Thyroid gland (tissue), 4 donors: Measurements from ENCODE around the gene SNX8.

Experiments
- POLR2A ChIP-seq, 2 donors: fragments of 450-650 bp; IDR thresholded peaks; one replicate each; pipeline ENCODE4 v1.6.1; 2017; ENCODE audit warnings: antibody characterized with exemption in 2 of 2, mild to moderate bottlenecking in 2 of 2, moderate library complexity in 1 of 2
- TF ChIP-seq, protein P1 (sequence below), 6 experiments: fragments of 200-600 bp in 3 of 6; fragments of 450-650 bp in 3 of 6; sonication (generic) in 3 of 6; IDR thresholded peaks; one replicate each; pipeline ENCODE4 v1.5.1; 2016 to 2019; ENCODE audit warnings: antibody characterized with exemption in 6 of 6, mild to moderate bottlenecking in 2 of 6, inconsistent platforms in 1 of 6, moderate library complexity in 1 of 6

DNA sequence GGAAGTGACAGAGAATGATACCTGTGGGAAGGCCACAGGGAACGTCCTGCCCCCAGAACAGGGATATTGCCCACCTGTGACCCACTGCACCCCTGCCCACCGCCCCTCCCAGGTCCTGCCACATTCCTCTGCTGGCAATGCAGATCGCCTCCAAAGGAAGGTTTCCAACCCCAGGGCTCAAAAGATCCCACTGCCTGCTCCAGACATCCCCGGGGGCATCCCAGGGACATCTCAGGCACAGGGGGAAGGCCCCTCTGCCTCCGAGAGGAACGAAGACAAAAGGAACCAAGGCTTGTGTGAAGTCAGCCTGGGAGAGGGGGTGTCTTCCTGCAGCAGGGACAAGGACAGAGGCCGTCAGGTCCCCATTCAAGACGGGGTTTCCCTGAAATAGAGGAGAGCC lies 43.7 kb downstream of the SNX8 start:
- TF ChIP-seq, protein P1, sequence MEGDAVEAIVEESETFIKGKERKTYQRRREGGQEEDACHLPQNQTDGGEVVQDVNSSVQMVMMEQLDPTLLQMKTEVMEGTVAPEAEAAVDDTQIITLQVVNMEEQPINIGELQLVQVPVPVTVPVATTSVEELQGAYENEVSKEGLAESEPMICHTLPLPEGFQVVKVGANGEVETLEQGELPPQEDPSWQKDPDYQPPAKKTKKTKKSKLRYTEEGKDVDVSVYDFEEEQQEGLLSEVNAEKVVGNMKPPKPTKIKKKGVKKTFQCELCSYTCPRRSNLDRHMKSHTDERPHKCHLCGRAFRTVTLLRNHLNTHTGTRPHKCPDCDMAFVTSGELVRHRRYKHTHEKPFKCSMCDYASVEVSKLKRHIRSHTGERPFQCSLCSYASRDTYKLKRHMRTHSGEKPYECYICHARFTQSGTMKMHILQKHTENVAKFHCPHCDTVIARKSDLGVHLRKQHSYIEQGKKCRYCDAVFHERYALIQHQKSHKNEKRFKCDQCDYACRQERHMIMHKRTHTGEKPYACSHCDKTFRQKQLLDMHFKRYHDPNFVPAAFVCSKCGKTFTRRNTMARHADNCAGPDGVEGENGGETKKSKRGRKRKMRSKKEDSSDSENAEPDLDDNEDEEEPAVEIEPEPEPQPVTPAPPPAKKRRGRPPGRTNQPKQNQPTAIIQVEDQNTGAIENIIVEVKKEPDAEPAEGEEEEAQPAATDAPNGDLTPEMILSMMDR (IDR thresholded peaks at IDR 0.05), result no peak
- no peak for TF ChIP-seq POLR2A (IDR thresholded peaks at IDR 0.05)
